Peyer's patch (tissue), 4 donors: Measurements from ENCODE around the gene MMP8.

Experiments used
- CTCF ChIP-seq, 6 experiments: fragments of 450-650 bp in 4 of 6; fragments of 200-600 bp in 2 of 6; sonication (generic) in 1 of 6; IDR thresholded peaks; one replicate each; pipeline ENCODE4 v1.5.1; 2017 to 2019; ENCODE audit warnings: antibody characterized with exemption in 6 of 6, mild to moderate bottlenecking in 3 of 6, moderate library complexity in 1 of 6
- POLR2A ChIP-seq, 2 donors: fragments of 450-650 bp; IDR thresholded peaks; one replicate each; pipeline ENCODE4 v1.5.1; 2017; ENCODE audit warnings: antibody characterized with exemption in 2 of 2, mild to moderate bottlenecking in 2 of 2, moderate library complexity in 2 of 2

- TF ChIP-seq POLR2A (IDR thresholded peaks at IDR 0.05) (no peak), CTCF (IDR thresholded peaks at IDR 0.05) (no peak)
Measured at GRCh38 chr11:102678022-102678421, 46.7 kb downstream of the MMP8 start.
